HG02870 (cell line): ENCODE results near the gene TOB2.

Experiments used
- ATAC-seq: cut with Tn5 transposase; IDR thresholded peaks from one replicate; pipeline ENCODE4 v1.9.1; 2021; ENCODE audit warnings: mild to moderate bottlenecking, moderate library complexity; ENCODE audit not compliant: unreplicated experiment

Gene TOB2

DNA sequence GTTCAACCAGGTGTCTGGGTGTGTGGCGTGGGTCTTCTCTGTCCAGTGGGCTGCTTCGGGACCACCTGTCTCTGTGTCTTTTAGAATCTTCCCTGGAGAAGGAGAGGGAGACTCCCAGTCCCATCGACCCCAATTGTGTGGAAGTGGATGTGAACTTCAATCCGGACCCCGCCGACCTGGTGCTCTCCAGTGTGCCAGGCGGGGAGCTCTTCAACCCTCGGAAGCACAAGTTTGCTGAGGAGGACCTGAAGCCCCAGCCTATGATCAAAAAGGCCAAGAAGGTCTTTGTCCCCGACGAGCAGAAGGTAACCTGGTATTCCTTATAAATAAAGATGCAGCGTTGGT is 52.6 kb downstream of the TOB2 start:
- no peak for ATAC-seq

- ATAC-seq, result no peak
Measured at GRCh38 chr22:41387341-41387740, 59.3 kb downstream of the TOB2 start.

DNA sequence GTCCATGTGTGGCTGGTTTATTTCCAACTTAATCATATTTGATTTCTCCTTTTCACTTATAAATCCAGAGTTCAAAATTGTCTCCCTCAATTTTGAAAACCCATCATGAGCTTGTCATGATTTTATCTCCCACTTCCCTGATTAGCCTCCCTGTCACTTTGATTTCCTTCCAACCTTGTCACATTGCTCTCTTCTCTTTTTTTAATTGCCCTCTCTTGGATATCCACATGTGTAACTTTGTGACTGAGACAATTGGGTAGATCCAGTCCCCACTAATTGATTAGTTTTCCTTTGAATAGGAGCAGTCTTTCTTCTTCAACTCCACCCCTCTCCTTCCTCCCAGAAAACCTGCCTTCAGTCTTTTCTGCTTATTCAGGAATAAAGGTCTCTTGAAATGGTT is 62.5 kb downstream of the TOB2 start:
- no peak for ATAC-seq
